Measurements from ENCODE around the gene CDC123.
"Not testable (repeated sequence)": the region's sequence is repeated elsewhere in the genome, so short reads cannot be mapped to it uniquely, and the experiment has no call there.

The CDC123 gene

GRCh38 chr10:12193193-12193592 is 2.8 kb upstream of the CDC123 start:
- no peak for DNase-seq

GRCh38 chr10:12194752-12195271 is 1.2 kb upstream of the CDC123 start:
- no peak for DNase-seq

GRCh38 chr10:12195281-12195602 is 746 bp upstream of the CDC123 start:
- no peak for DNase-seq

GRCh38 chr10:12196531-12197211 is 683 bp downstream of the CDC123 start:
- DNase-seq, result no peak

GRCh38 chr10:12198156-12198555 is 2.2 kb downstream of the CDC123 start:
- no peak for DNase-seq

- DNase-seq, result no peak
Measured at GRCh38 chr10:12200850-12201249, 4.9 kb downstream of the CDC123 start.

- DNase-seq, result no peak
Measured at GRCh38 chr10:12201543-12201942, 5.6 kb downstream of the CDC123 start.

GRCh38 chr10:12202226-12202625 is 6.2 kb downstream of the CDC123 start:
- no peak for DNase-seq

- no peak for DNase-seq
Measured at GRCh38 chr10:12205082-12205481, 9.1 kb downstream of the CDC123 start.

GRCh38 chr10:12207114-12207513 is 11.1 kb downstream of the CDC123 start:
- DNase-seq, result no peak

GRCh38 chr10:12208460-12208859 is 12.5 kb downstream of the CDC123 start:
- no peak for DNase-seq

- DNase-seq, result no peak
Measured at GRCh38 chr10:12212454-12212853, 16.5 kb downstream of the CDC123 start.

GRCh38 chr10:12213621-12214020 is 17.6 kb downstream of the CDC123 start:
- DNase-seq, result no peak

- no peak for DNase-seq
Measured at GRCh38 chr10:12214093-12214492, 18.1 kb downstream of the CDC123 start.

GRCh38 chr10:12214763-12215218 is 18.8 kb downstream of the CDC123 start:
- DNase-seq, result peak; percentile 7

GRCh38 chr10:12218991-12219390 is 23.0 kb downstream of the CDC123 start:
- no peak for DNase-seq

GRCh38 chr10:12221323-12222298 is 25.6 kb downstream of the CDC123 start:
- DNase-seq, result no peak

- no peak for DNase-seq
Measured at GRCh38 chr10:12225444-12225843, 29.5 kb downstream of the CDC123 start.

- DNase-seq, result not testable (repeated sequence)
Measured at GRCh38 chr10:12226438-12226837, 30.4 kb downstream of the CDC123 start.

- DNase-seq, result no peak
Measured at GRCh38 chr10:12228851-12229250, 32.9 kb downstream of the CDC123 start.

- not testable (repeated sequence) for DNase-seq
Measured at GRCh38 chr10:12234687-12235086, 38.7 kb downstream of the CDC123 start.

- DNase-seq, result no peak
Measured at GRCh38 chr10:12235116-12235694, 39.2 kb downstream of the CDC123 start.

GRCh38 chr10:12235796-12236195 is 39.8 kb downstream of the CDC123 start:
- DNase-seq, result no peak
